ENCODE data around the gene SULF2. TPM values are rescaled to one million over a fixed set of nuclear protein-coding genes. Genes with fewer than 3 reads are reported as not detected.

The SULF2 gene
- total RNA-seq, 2 experiments from 2014 or later = 0.79 to 2.0 TPM

GRCh38 chr20:47638851-47639250 lies 146.4 kb downstream of the SULF2 start:
- H3K27me3 Mint-ChIP-seq = no peaks in the 10 kb centered on the region
- DNase-seq (no peak), ATAC-seq (no peak)
- H3K4me3 Mint-ChIP-seq = no peak overlapping the region
- no peaks in the 10 kb centered on the region for H3K4me1 Mint-ChIP-seq
- H3K36me3 Mint-ChIP-seq = peaks cover 64% of the 10 kb centered on the region
- no peaks in the 10 kb centered on the region for H3K9me3 Mint-ChIP-seq (ENCODE audit: low read depth)
- CTCF ChIA-PET = no interaction called here
- H3K27ac Mint-ChIP-seq = no peak overlapping the region

DNA sequence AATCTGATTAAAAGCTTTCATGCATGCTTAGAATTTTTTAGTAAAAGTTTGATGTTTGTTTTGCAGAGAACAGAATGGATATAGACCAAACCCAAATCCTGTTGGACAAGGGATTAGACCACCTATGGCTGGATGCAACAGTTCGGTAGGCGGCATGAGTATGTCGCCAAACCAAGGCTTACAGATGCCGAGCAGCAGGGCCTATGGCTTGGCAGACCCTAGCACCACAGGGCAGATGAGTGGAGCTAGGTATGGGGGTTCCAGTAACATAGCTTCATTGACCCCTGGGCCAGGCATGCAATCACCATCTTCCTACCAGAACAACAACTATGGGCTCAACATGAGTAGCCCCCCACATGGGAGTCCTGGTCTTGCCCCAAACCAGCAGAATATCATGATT lies 150.0 kb downstream of the SULF2 start:
- no peak overlapping the region for H3K27ac Mint-ChIP-seq
- no peaks in the 10 kb centered on the region for H3K27me3 Mint-ChIP-seq
- no peak for ATAC-seq
- no peak for DNase-seq
- no peaks in the 10 kb centered on the region for H3K9me3 Mint-ChIP-seq (ENCODE audit: low read depth)
- no peak overlapping the region for H3K4me3 Mint-ChIP-seq
- H3K4me1 Mint-ChIP-seq = no peaks in the 10 kb centered on the region
- H3K36me3 Mint-ChIP-seq = peaks cover 59% of the 10 kb centered on the region
- CTCF ChIA-PET = interaction anchor here (0.7 to 1.7 kb wide), 3 partner anchors 15 to 251 kb away, joined by 3 to 7 read pairs (median 3); no protein-coding TSS in a partner anchor

DNA sequence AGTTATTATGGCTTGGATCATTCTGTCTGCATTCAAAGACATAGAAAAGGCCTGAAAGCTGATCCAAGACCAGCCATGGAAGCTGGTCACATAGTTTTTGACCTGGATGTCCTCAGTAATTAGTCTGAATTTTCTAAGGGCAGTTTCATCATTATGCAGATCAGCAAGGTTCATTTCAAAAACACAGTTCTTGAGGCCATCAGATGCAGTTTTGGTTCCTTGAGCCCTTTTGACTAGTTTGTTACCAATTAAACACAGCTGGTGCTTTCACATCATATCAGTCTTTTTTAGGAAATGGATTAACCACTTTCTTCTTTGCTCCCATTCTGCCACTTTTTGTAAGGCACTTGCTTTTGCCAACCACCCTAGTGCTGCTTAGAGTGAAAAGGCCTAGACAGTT lies 154.2 kb downstream of the SULF2 start:
- CTCF ChIA-PET = interaction anchor here (0.6 to 1.3 kb wide), 2 partner anchors 165 to 247 kb away, joined by 3 to 7 read pairs; no protein-coding TSS in a partner anchor
- DNase-seq (no peak), ATAC-seq (no peak)
- no peak overlapping the region for H3K27ac Mint-ChIP-seq
- no peak overlapping the region for H3K4me3 Mint-ChIP-seq
- peaks cover 4% of the 10 kb centered on the region for H3K4me1 Mint-ChIP-seq
- H3K9me3 Mint-ChIP-seq (ENCODE audit: low read depth) = no peaks in the 10 kb centered on the region
- H3K36me3 Mint-ChIP-seq = peaks cover 48% of the 10 kb centered on the region
- H3K27me3 Mint-ChIP-seq = no peaks in the 10 kb centered on the region

- CTCF ChIA-PET = no interaction called here
- no peaks in the 10 kb centered on the region for H3K27me3 Mint-ChIP-seq
- peaks cover 48% of the 10 kb centered on the region for H3K36me3 Mint-ChIP-seq
- ATAC-seq = no peak
- no peak for DNase-seq
- peaks cover 10% of the 10 kb centered on the region for H3K4me1 Mint-ChIP-seq
- no peaks in the 10 kb centered on the region for H3K9me3 Mint-ChIP-seq (ENCODE audit: low read depth)
- H3K4me3 Mint-ChIP-seq = no peak overlapping the region
- H3K27ac Mint-ChIP-seq = no peak overlapping the region
Observed at GRCh38 chr20:47629907-47630306, 155.4 kb downstream of the SULF2 start.

GRCh38 chr20:47627540-47627939 lies 157.7 kb downstream of the SULF2 start:
- peaks cover 49% of the 10 kb centered on the region for H3K36me3 Mint-ChIP-seq
- no peak for ATAC-seq
- no peak overlapping the region for H3K27ac Mint-ChIP-seq

DNA sequence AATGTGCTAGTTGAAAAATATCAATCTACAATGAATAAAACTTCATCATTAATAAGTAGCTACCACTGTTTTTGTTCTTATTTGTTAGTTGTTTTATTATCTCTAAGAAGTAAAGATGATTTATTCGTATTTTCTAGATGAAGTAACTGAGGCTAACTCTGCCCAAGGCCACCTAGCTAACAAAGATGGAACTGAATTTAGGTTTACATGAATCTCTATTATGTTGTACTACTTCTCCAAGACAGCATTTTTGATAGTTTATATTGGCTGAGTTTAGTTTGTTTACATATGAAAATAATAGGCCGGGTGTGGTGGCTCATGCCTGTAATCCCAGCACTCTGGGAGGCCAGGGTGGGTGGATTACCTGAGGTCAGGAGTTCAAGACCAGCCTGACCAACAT lies 162.1 kb downstream of the SULF2 start:
- no peaks in the 10 kb centered on the region for H3K27me3 Mint-ChIP-seq
- no peak overlapping the region for H3K27ac Mint-ChIP-seq
- H3K9me3 Mint-ChIP-seq (ENCODE audit: low read depth) = no peaks in the 10 kb centered on the region

More at GRCh38 chr20:47627540-47627939, 157.7 kb downstream of the SULF2 start:
- CTCF ChIA-PET = interaction anchor here (0.5 to 1.2 kb wide), 4 partner anchors 9 to 106 kb away, joined by 3 to 4 read pairs (median 3); no protein-coding TSS in a partner anchor
- peaks cover 25% of the 10 kb centered on the region for H3K4me1 Mint-ChIP-seq
- no peaks in the 10 kb centered on the region for H3K9me3 Mint-ChIP-seq (ENCODE audit: low read depth)
- H3K27me3 Mint-ChIP-seq = no peaks in the 10 kb centered on the region
- no peak for DNase-seq
- no peak overlapping the region for H3K4me3 Mint-ChIP-seq

DNA sequence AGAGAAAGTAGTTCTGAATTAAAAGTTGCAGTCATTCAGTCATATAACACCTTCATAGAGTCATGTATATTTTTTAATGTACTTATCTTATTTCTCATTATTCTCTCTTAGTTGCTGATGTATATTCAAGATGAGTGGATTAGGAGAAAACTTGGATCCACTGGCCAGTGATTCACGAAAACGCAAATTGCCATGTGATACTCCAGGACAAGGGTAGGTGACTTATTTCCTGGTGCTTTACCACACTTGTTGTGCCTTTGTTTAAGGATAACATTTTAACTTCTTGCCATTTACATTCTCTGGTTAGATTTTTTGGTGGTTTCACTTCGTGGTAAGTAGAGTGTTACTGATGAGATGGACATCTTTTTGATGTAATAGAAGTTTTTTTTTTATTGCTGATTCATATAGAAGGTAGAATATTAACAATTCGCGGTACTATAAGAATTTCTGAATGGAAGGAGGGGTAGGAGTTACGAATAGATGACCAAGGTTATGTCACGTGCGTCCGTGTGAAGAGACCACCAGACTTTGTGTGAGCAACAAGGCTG lies 163.1 kb downstream of the SULF2 start:
- ATAC-seq (no peak), DNase-seq (no peak)
- Mint-ChIP-seq H3K36me3 (peaks cover 31% of the 10 kb centered on the region), H3K9me3 (ENCODE audit: low read depth) (no peaks in the 10 kb centered on the region), H3K27ac (peak overlapping the region; percentile 78), H3K4me3 (no peak overlapping the region), H3K27me3 (no peaks in the 10 kb centered on the region), H3K4me1 (peaks cover 44% of the 10 kb centered on the region)
- CTCF ChIA-PET = interaction anchor here (0.6 to 4.1 kb wide), 6 partner anchors 120 to 426 kb away, joined by 3 to 53 read pairs (median 12); partner anchors contain the start of gene NCOA3

More for the DNA sequence above, 162.1 kb downstream of the SULF2 start:
- ATAC-seq = no peak
- CTCF ChIA-PET = interaction anchor here (0.9 to 1.7 kb wide), 5 partner anchors 28 to 427 kb away, joined by 3 to 11 read pairs (median 3); no protein-coding TSS in a partner anchor
- H3K4me3 Mint-ChIP-seq = no peak overlapping the region
- peaks cover 42% of the 10 kb centered on the region for H3K4me1 Mint-ChIP-seq
- H3K36me3 Mint-ChIP-seq = peaks cover 34% of the 10 kb centered on the region
- DNase-seq = no peak

DNA sequence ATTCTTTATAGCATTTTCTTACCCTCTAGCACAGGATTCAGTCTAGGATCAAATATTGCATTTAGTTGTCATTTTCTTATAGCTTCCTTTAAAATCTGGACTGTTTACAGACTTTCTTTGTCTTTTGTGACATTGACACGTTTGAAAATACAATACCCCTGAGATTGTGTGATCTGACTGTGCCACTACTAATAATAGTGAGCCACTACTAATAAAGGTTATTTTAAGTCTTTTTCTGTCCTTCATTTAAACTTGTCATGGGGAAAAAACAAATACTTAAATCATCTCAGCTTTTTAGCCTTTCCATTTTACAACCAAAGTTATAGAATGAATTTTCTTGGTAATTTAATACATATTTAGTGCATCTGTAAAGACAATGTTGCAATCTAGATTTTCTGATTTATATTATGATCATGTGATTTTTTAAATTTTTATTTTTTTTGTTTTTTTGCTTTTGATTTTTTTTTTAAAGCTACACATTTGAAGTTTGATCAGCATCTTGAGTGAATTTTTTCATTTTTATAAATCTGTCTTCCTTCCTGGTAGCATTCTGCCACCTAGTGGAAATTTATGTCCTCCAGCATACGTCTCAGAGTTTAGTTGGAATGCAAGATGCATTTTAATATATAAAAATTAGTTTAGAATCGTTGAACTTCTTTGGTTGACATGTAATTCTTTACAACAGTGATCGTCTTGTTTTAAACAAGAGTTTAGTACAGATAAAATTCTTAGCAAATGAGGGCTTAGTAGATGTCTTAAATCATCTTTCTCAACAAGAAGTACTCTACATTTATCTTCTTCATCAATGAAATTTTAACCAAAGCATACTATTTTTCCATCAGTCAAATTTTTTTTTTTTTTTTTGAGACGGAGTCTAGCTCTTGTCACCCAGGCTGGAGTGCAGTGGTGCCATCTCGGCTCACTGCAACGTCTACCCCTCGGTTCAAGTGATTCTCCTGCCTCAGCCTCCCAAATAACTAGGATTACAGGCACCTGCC lies 164.2 kb downstream of the SULF2 start:
- CTCF ChIA-PET = interaction anchor here (0.6 to 4.1 kb wide), 32 partner anchors 11 to 425 kb away, joined by 3 to 53 read pairs (median 4); partner anchors contain the start of genes NCOA3 and ZMYND8

DNA sequence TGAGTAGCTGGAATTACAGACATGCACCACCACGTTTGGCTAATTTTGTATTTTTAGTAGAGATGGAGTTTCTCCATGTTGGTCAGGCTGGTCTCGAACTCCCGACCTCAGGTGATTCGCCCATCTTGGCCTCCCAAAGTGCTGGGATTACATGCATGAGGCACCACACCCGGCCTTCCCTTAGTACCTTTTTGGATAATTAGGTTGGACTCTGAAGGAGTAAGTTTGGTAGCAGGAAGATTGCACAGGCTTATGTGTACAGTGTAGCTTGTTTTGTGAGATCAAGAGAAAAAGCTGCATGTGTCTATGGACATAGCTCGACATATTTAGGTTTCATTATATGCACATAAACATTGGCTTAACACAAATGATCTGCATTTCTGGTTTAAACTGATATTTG lies 166.8 kb downstream of the SULF2 start:
- ATAC-seq (no peak), DNase-seq (no peak)
- no peaks in the 10 kb centered on the region for H3K27me3 Mint-ChIP-seq
- H3K9me3 Mint-ChIP-seq (ENCODE audit: low read depth) = no peaks in the 10 kb centered on the region
- CTCF ChIA-PET = interaction anchor here (0.6 to 4.1 kb wide), 5 partner anchors 8 to 235 kb away, joined by 3 to 53 read pairs (median 4); no protein-coding TSS in a partner anchor
- no peak overlapping the region for H3K27ac Mint-ChIP-seq
- peaks cover 42% of the 10 kb centered on the region for H3K4me1 Mint-ChIP-seq
- H3K36me3 Mint-ChIP-seq = peaks cover 25% of the 10 kb centered on the region
- H3K4me3 Mint-ChIP-seq = no peak overlapping the region

More for the DNA sequence above, 164.2 kb downstream of the SULF2 start:
- DNase-seq (no peak), ATAC-seq (peak; percentile 49)
- peaks cover 29% of the 10 kb centered on the region for H3K36me3 Mint-ChIP-seq
- H3K4me3 Mint-ChIP-seq = no peak overlapping the region
- H3K4me1 Mint-ChIP-seq = peaks cover 46% of the 10 kb centered on the region
- no peaks in the 10 kb centered on the region for H3K27me3 Mint-ChIP-seq
- H3K27ac Mint-ChIP-seq = peak overlapping the region; percentile 9
- H3K9me3 Mint-ChIP-seq (ENCODE audit: low read depth) = no peaks in the 10 kb centered on the region

GRCh38 chr20:47614703-47615309 lies 170.5 kb downstream of the SULF2 start:
- no peak overlapping the region for H3K27ac Mint-ChIP-seq
- H3K36me3 Mint-ChIP-seq = peaks cover 22% of the 10 kb centered on the region
- H3K27me3 Mint-ChIP-seq = no peaks in the 10 kb centered on the region
- CTCF ChIA-PET = interaction anchor here (1.6 to 2.8 kb wide), 3 partner anchors 113 to 342 kb away, joined by 5 to 14 read pairs (median 6); partner anchors contain the start of gene NCOA3
- DNase-seq (no peak), ATAC-seq (no peak)
- H3K9me3 Mint-ChIP-seq (ENCODE audit: low read depth) = no peaks in the 10 kb centered on the region
- H3K4me3 Mint-ChIP-seq = no peak overlapping the region
- peaks cover 49% of the 10 kb centered on the region for H3K4me1 Mint-ChIP-seq

DNA sequence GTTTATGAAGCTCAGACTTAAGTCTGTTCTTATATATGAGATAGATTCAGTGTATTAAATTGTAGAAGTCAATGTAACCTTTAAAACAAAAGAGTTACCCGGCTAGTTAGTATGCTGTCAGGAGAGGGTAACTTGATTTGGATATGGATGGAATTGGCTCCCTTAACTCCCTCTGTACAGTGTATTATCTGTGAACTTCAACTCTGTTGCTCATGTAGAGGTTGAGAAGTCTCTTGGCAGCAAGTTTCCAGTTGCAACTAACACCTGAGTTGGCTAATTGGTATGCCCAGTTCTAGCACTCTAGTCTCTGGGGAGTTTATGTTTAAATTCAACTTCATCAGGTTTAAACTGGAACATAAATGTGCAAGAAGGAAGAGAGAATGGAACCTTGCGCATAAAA lies 172.6 kb downstream of the SULF2 start:
- Mint-ChIP-seq H3K27me3 (no peaks in the 10 kb centered on the region), H3K9me3 (ENCODE audit: low read depth) (no peaks in the 10 kb centered on the region), H3K36me3 (peaks cover 30% of the 10 kb centered on the region), H3K4me1 (peaks cover 64% of the 10 kb centered on the region), H3K4me3 (no peak overlapping the region), H3K27ac (peak overlapping the region; percentile 59)
- ATAC-seq = no peak
- CTCF ChIA-PET = interaction anchor here (0.7 to 5.2 kb wide), 3 partner anchors 7 to 99 kb away, joined by 3 to 37 read pairs (median 4); no protein-coding TSS in a partner anchor
- DNase-seq = no peak

DNA sequence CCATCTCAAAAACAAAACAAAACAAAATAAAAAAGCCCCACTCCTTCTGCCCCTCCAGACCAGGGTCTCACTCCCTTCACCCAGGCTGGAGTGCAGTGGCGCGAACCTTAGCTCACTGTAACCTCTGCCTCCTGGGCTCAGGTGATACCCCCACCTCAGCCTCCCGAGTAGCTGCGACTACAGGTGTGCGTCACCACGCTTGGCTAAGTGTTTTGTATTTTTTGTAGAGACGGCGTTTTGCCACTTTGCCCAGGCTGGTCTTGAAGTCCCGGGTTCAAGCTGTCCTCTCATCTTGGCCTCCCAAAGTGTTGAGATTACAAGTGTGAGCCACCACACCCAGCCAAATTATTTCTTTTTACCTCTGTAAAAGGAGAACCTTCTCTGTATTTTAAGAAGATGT lies 173.5 kb downstream of the SULF2 start:
- Mint-ChIP-seq H3K36me3 (peaks cover 27% of the 10 kb centered on the region), H3K9me3 (ENCODE audit: low read depth) (no peaks in the 10 kb centered on the region), H3K27ac (no peak overlapping the region), H3K4me1 (peaks cover 68% of the 10 kb centered on the region), H3K27me3 (no peaks in the 10 kb centered on the region), H3K4me3 (no peak overlapping the region)
- CTCF ChIA-PET = interaction anchor here (0.7 to 5.2 kb wide), 3 partner anchors 8 to 98 kb away, joined by 3 to 37 read pairs (median 4); no protein-coding TSS in a partner anchor
- ATAC-seq = no peak
- no peak for DNase-seq

- no peaks in the 10 kb centered on the region for H3K9me3 Mint-ChIP-seq (ENCODE audit: low read depth)
- peak overlapping the region; percentile 91 for H3K27ac Mint-ChIP-seq
- peaks cover 31% of the 10 kb centered on the region for H3K36me3 Mint-ChIP-seq
- H3K4me3 Mint-ChIP-seq = peak overlapping the region; percentile 52
- ATAC-seq (peak; percentile 55), DNase-seq (no peak)
- H3K27me3 Mint-ChIP-seq = no peaks in the 10 kb centered on the region
- CTCF ChIA-PET = interaction anchor here (0.7 to 5.2 kb wide), 6 partner anchors 9 to 227 kb away, joined by 3 to 37 read pairs (median 6); partner anchors contain the start of gene NCOA3
- H3K4me1 Mint-ChIP-seq = peaks cover 73% of the 10 kb centered on the region
Observed at GRCh38 chr20:47610945-47611250, 174.4 kb downstream of the SULF2 start.

Data from activated CD8-positive, alpha-beta memory T cell treated with anti-CD3 and anti-CD28 coated beads, Interleukin-2, amount 10 ng/mL, durations not matched to agents 7 days and 5 days (primary cell).